Gastroesophageal sphincter (tissue), 4 donors: ENCODE results near the gene ASB16. TPM values are rescaled to one million over a fixed set of nuclear protein-coding genes. Genes with fewer than 3 reads are reported as not detected.
A peak's percentile ranks its signal among the peaks of the same experiment; 100 is the strongest.

Experiments
- ATAC-seq: fragments of 150-250 bp; one replicate; pipeline ENCODE4 v1.9.1; 2016; ENCODE audit warnings: mild to moderate bottlenecking, moderate library complexity
- H3K27ac ChIP-seq, 4 donors: fragments of 200-600 bp; sonication (generic) in 3 of 4; 1 replicate in 3 of 4; 2 replicates in 1 of 4; pipeline ENCODE4 v1.5.1; 2016 to 2019
- H3K27me3 ChIP-seq: fragments of 200-600 bp; sonication (generic); one replicate; pipeline ENCODE4 v1.5.1; 2019
- H3K36me3 ChIP-seq, 2 donors: fragments of 200-600 bp; sonication (generic); one replicate each; pipeline ENCODE4 v1.5.1; 2019; ENCODE audit warnings: control low read depth in 1 of 2
- H3K4me1 ChIP-seq, 3 donors: fragments of 200-600 bp; sonication (generic); 1 replicate in 2 of 3; 2 replicates in 1 of 3; pipeline ENCODE4 v1.5.1; 2016 to 2019; ENCODE audit warnings: control low read depth in 2 of 3
- H3K4me3 ChIP-seq, 2 donors: fragments of 200-600 bp; sonication (generic); one replicate each; pipeline ENCODE4 v1.5.1; 2019; ENCODE audit warnings: mild to moderate bottlenecking in 1 of 2, moderate library complexity in 1 of 2
- H3K9me3 ChIP-seq, 3 donors: fragments of 200-600 bp; sonication (generic); one replicate each; pipeline ENCODE4 v1.5.1; 2017 to 2019; ENCODE audit warnings: control low read depth in 2 of 3
- CTCF ChIP-seq, 4 experiments: fragments of 200-600 bp in 2 of 4; fragments of 450-650 bp in 2 of 4; sonication (generic) in 1 of 4; IDR thresholded peaks; one replicate each; pipeline ENCODE4 v1.5.1; 2017 to 2019; ENCODE audit warnings: antibody characterized with exemption in 4 of 4, mild to moderate bottlenecking in 2 of 4, moderate library complexity in 2 of 4
- EP300 ChIP-seq: sonication (generic); formaldehyde crosslinking; IDR thresholded peaks from one replicate; pipeline ENCODE4 v1.6.1; 2017; ENCODE audit warnings: antibody characterized with exemption, mild to moderate bottlenecking
- POLR2A ChIP-seq, 2 donors: fragments of 450-650 bp; IDR thresholded peaks; one replicate each; pipeline ENCODE4 v1.6.1; 2017; ENCODE audit warnings: antibody characterized with exemption in 2 of 2, mild to moderate bottlenecking in 2 of 2, moderate library complexity in 1 of 2
- POLR2AphosphoS5 ChIP-seq: sonication (generic); formaldehyde crosslinking; IDR thresholded peaks from one replicate; pipeline ENCODE4 v1.6.1; 2017; ENCODE audit warnings: antibody characterized with exemption
- WGBS, 2 donors: methylation state at CpG; one replicate each; pipeline ENCODE4 v1.1.5; 2018; ENCODE audit warnings: low coverage in 1 of 2; 5-methylcytosine and 5-hydroxymethylcytosine counted together
- total RNA-seq, 4 donors: library from RNA; depleted of rRNA; stranded (reverse); fragments of >200 nt; gene quantifications; one replicate each; pipeline ENCODE4 v1.1.0, GENCODE V29; 2016

ASB16 gene
- total RNA-seq, 4 donors from 2014 or later: 1.8 to 6.9 (median 3.9) TPM

DNA sequence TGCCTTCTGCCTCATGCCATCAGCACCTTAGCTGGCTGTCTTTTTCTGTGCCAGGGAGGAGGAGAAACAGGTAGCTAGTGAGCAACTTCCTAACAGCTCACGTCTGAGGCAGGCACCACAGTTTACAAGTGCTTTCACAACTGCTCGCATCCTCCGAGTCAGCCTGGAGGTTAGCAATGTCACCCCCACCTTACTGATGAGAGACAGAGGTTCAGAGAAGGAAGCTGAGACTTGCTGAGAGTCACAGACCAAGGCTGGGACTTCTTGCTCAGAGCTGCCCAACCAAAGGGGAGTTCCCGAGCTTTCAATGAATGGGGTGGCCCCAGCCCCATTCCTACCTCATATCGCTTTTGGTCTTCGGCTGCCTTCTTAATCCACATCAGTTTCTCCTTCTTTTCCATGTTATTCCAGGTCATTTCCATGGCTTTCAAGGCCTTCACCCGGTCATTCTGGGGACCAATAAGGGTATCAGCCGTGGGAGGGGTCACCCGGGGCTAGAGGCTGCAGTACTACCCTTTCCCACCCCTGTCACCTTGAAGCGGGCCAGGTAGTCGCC, 39.4 kb downstream of the ASB16 start:
- no peak for ATAC-seq
- peaks cover 0 to 75% of the 10 kb centered on the region in 2 donors for H3K36me3 ChIP-seq
- peak overlapping the region in 3 of 4 donors; percentile 59 to 78 (median 65) for H3K27ac ChIP-seq
- no peak for TF ChIP-seq POLR2AphosphoS5
- no peak for TF ChIP-seq EP300
- no peak for TF ChIP-seq POLR2A (IDR thresholded peaks at IDR 0.05)
- no peak for TF ChIP-seq CTCF (IDR thresholded peaks at IDR 0.05)
- peak overlapping the region in 1 of 2 donors; percentile 25 for H3K4me3 ChIP-seq
- no peaks in the 10 kb centered on the region for H3K9me3 ChIP-seq
- H3K4me1 ChIP-seq: peaks cover 3 to 47% (median 14%) of the 10 kb centered on the region in 3 donors
- H3K27me3 ChIP-seq: no peaks in the 10 kb centered on the region
- 56 to 77% methylated on average over 4 to 6 of the region's 11 CpGs for WGBS, 2 donors

DNA sequence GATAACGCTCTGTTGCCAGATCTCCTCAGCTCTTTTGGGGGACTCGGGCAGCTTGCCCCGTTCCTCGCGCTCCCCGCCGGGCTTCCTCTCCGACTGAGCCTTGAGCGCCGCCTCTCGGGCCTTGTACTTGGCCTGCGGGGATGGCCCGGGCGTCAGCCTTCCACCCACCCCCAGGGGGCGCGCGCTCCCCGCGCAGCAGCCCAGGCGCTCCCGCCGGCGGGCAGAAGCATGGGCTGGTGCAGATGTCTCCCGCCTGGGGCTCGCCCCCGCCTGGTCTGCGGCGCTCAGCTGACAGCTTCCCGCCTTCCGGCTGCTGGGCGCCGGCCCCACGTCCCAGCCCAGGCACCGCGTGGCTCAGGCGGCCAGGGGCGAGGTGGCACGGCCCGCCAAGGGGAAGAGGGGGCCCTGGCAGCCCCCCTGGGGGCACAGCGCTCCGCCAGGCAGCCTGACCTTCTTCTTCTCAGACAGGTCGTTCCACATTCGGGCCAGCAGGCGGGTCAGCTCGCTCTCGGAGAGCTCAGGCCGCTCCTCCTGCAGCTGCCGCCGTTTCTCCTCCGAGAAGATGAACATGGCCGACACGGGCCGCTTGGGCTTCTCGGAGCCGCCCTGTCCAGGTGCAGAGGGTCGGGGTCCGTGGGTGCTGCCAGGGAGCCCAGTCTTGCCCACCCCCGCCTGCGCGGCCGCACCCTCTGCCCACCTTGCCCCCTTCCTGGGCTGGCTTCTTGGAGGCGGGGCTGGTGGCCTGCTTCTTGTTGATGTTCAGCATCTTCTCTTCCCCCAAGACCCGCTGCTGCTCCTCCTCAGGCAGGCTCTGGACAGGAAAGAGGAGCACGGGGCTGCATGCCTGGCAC, 40.1 kb downstream of the ASB16 start:
- peaks cover 3 to 44% (median 14%) of the 10 kb centered on the region in 3 donors for H3K4me1 ChIP-seq
- peak overlapping the region in 1 of 2 donors; percentile 25 for H3K4me3 ChIP-seq
- H3K27ac ChIP-seq: peak overlapping the region in 3 of 4 donors; percentile 59 to 78 (median 65)
- ATAC-seq: peak; percentile 97
- peaks cover 0 to 82% of the 10 kb centered on the region in 2 donors for H3K36me3 ChIP-seq
- TF ChIP-seq POLR2A (IDR thresholded peaks at IDR 0.05) (no peak), CTCF (IDR thresholded peaks at IDR 0.05) (peak; percentile 99 to 100 (median 100)), EP300 (no peak), POLR2AphosphoS5 (peak; percentile 54)
- no CpG with 5 or more reads among the region's 64 CpGs for WGBS, 2 donors
- no peaks in the 10 kb centered on the region for H3K9me3 ChIP-seq
- no peaks in the 10 kb centered on the region for H3K27me3 ChIP-seq

DNA sequence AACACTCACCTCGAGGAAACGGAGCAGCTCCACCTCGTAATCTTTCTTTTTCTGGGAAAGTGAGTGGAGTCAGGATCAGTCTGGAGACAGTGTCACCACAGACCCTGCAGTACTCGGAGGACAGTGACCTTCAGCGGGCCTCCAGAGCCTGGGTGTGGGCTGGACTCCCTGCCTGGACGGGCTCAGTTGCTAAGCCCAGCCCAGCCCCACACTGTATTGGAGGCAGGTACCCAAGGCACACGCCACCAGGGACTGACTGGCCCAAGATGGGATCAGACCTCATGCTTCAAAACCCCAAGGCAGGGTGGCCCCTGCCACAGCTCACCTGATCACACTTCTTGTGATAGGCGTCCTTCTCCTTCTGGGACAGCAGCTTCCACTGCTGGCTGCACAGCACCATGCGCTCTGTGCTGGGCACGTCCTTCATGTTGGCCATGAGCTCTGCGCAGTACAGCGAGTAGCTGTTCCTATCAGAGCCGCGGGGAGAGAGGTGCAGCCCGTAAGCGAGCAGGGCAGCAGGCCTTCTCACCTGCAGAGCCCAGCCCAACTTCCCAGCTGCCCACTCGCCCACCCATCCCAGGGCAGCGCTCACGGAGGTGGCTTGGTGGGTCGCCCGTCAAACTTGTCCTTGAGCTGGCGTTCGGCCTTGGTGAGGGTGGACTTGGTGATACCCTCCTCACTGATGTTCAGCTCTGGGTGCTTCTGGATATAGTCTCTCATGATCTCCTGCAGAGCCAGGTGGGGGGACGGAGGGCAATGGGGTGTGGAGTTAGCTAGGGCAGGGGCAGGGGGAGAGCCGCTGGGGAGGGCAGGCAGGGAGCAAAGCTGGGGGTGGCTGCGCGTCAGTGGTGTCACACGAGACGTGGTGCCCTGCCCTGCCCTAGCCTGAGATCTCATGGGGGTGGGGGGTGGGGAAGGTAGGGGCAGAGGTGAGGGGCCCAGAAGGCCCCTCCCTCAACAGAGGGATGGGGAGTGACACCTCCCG, 41.1 kb downstream of the ASB16 start:
- Histone ChIP-seq H3K4me1 (peaks cover 3 to 46% (median 14%) of the 10 kb centered on the region in 3 donors), H3K4me3 (no peak overlapping the region), H3K36me3 (peaks cover 0 to 89% of the 10 kb centered on the region in 2 donors), H3K9me3 (no peaks in the 10 kb centered on the region), H3K27me3 (no peaks in the 10 kb centered on the region), H3K27ac (peak overlapping the region in 3 of 4 donors; percentile 59 to 78 (median 65))
- no peak for TF ChIP-seq EP300
- no peak for TF ChIP-seq CTCF (IDR thresholded peaks at IDR 0.05)
- TF ChIP-seq POLR2AphosphoS5: no peak
- TF ChIP-seq POLR2A (IDR thresholded peaks at IDR 0.05): no peak
- ATAC-seq: no peak
- WGBS, 2 donors: 90% methylated on average over 2 of the region's 30 CpGs

- no peak for ATAC-seq
- peak overlapping the region in 1 of 4 donors; percentile 26 for H3K27ac ChIP-seq
- no peaks in the 10 kb centered on the region for H3K27me3 ChIP-seq
- H3K9me3 ChIP-seq: no peaks in the 10 kb centered on the region
- H3K4me3 ChIP-seq: no peak overlapping the region
- H3K4me1 ChIP-seq: peaks cover 6 to 58% (median 20%) of the 10 kb centered on the region in 3 donors
- 47 to 71% methylated on average over 8 to 24 of the region's 31 CpGs for WGBS, 2 donors
- H3K36me3 ChIP-seq: peaks cover 0 to 87% of the 10 kb centered on the region in 2 donors
- no peak for TF ChIP-seq POLR2AphosphoS5
- TF ChIP-seq POLR2A (IDR thresholded peaks at IDR 0.05): no peak
- TF ChIP-seq CTCF (IDR thresholded peaks at IDR 0.05): no peak
- TF ChIP-seq EP300: no peak
Observed at GRCh38 chr17:44212507-44213402, 42.3 kb downstream of the ASB16 start.
